ENCODE results near the gene IFT81.

The IFT81 gene

GRCh38 chr12:110262442-110263388 lies 138.6 kb downstream of the IFT81 start:
- H3K9ac ChIP-seq = no peak overlapping the region
- H4K20me1 ChIP-seq = no peaks in the 10 kb centered on the region
- H3K27ac ChIP-seq = no peak overlapping the region
- TF ChIP-seq Cebpa-rat (IDR thresholded peaks at IDR 0.05) = no peak
- H3K9me3 ChIP-seq = no peaks in the 10 kb centered on the region
- H3K36me3 ChIP-seq = no peaks in the 10 kb centered on the region
- no peak overlapping the region for H3K4me3 ChIP-seq
- no peaks in the 10 kb centered on the region for H3K27me3 ChIP-seq
- H3K4me1 ChIP-seq = no peaks in the 10 kb centered on the region
- H3K4me2 ChIP-seq = no peak overlapping the region

GRCh38 chr12:110266381-110266960 lies 142.3 kb downstream of the IFT81 start:
- TF ChIP-seq Cebpa-rat (IDR thresholded peaks at IDR 0.05) = no peak
- Histone ChIP-seq H3K4me3 (no peak overlapping the region), H4K20me1 (no peaks in the 10 kb centered on the region), H3K27me3 (no peaks in the 10 kb centered on the region), H3K27ac (no peak overlapping the region), H3K36me3 (no peaks in the 10 kb centered on the region), H3K4me2 (no peak overlapping the region), H3K4me1 (no peaks in the 10 kb centered on the region), H3K9me3 (no peaks in the 10 kb centered on the region), H3K9ac (no peak overlapping the region)

- Histone ChIP-seq H3K4me3 (no peak overlapping the region), H3K36me3 (no peaks in the 10 kb centered on the region), H3K27ac (no peak overlapping the region), H3K4me1 (no peaks in the 10 kb centered on the region), H3K27me3 (no peaks in the 10 kb centered on the region), H3K9me3 (no peaks in the 10 kb centered on the region), H3K4me2 (no peak overlapping the region), H3K9ac (no peak overlapping the region), H4K20me1 (no peaks in the 10 kb centered on the region)
- TF ChIP-seq Cebpa-rat (IDR thresholded peaks at IDR 0.05) = no peak
Measured at GRCh38 chr12:110266980-110267620, 142.9 kb downstream of the IFT81 start.

Measured in BLaER1 (cell line).